ENCODE data around the gene SETBP1. TPM values are rescaled to one million over a fixed set of nuclear protein-coding genes. Genes with fewer than 3 reads are reported as not detected.

Gene SETBP1
- total and polyA plus RNA-seq, 2 of the 8 experiments (the other 6 are each of a cell fraction or from before 2014, with no cell fraction given): 2.0 to 6.5 TPM

- no peak overlapping the region for H4K8ac ChIP-seq (ENCODE audit: extremely low read depth, insufficient read depth, low read length)
- H3K18ac ChIP-seq (ENCODE audit: extremely low read depth, low read length): no peak overlapping the region
- H4K91ac ChIP-seq (replicated peaks; ENCODE audit: insufficient read length, low read length): no peak overlapping the region
- H3K79me1 ChIP-seq (ENCODE audit: low read depth, low read length): no peaks in the 10 kb centered on the region
- no peak overlapping the region for H4K5ac ChIP-seq (ENCODE audit: insufficient read length, low read depth, low read length)
- H3K36me3 ChIP-seq (ENCODE audit: control insufficient read depth in 2 of 4, insufficient read depth in 4 of 4, low read length in 3 of 4): no peaks in the 10 kb centered on the region
- H2BK12ac ChIP-seq (ENCODE audit: low read depth, low read length): no peak overlapping the region
- no peaks in the 10 kb centered on the region for H3K9me3 ChIP-seq (ENCODE audit: insufficient read depth in 2 of 2, low read depth in 1 of 2, low read length in 1 of 2)
- no peaks in the 10 kb centered on the region for H3K4me1 ChIP-seq (replicated peaks in 1 of 4; ENCODE audit: control insufficient read depth in 3 of 4, insufficient read depth in 4 of 4, low read length in 3 of 4)
- no peak overlapping the region for H3K27ac ChIP-seq (ENCODE audit: low read depth, low read length)
- H3K9ac ChIP-seq (replicated peaks in 1 of 4; ENCODE audit: extremely low read depth in 1 of 4, low read depth in 3 of 4, low read length in 3 of 4): no peak overlapping the region
- DNase-seq (ENCODE audit: low read depth in 1 of 2, low spot score in 2 of 2) (no peak), FAIRE-seq (no peak)
- no peaks in the 10 kb centered on the region for H3K79me2 ChIP-seq (ENCODE audit: control insufficient read depth in 1 of 2, insufficient read depth in 2 of 2, low read length in 2 of 2)
- no peak overlapping the region for H3K4me2 ChIP-seq (ENCODE audit: insufficient read depth in 1 of 2, low read depth in 2 of 2, low read length in 2 of 2)
- H2BK20ac ChIP-seq (ENCODE audit: low read length): no peak overlapping the region
- no peak overlapping the region for H3K56ac ChIP-seq (replicated peaks; ENCODE audit: insufficient read length, low read depth, low read length)
- H2AK5ac ChIP-seq (ENCODE audit: low read depth, low read length): no peak overlapping the region
- H2BK15ac ChIP-seq (ENCODE audit: low read length): no peak overlapping the region
- no peak overlapping the region for H3K23ac ChIP-seq (ENCODE audit: insufficient read length)
- POLR2A ChIA-PET (ENCODE audit: partially characterized antibody): no interaction called here
- no peaks in the 10 kb centered on the region for H3K23me2 ChIP-seq (ENCODE audit: low read depth, low read length)
- no peak overlapping the region for H2BK120ac ChIP-seq (replicated peaks; ENCODE audit: low read depth, low read length)
- CTCF ChIA-PET (ENCODE audit: partially characterized antibody): no interaction called here
- H3K4me3 ChIP-seq (ENCODE audit: extremely low read depth in 1 of 4, insufficient read depth in 2 of 4, low read depth in 3 of 4, low read length in 4 of 4): no peak overlapping the region
- TF ChIP-seq ASH2L (IDR thresholded peaks at IDR 0.05; ENCODE audit: low read length) (no peak), JUND (IDR thresholded peaks at IDR 0.05; ENCODE audit: low read length) (no peak), GABPA (IDR thresholded peaks at IDR 0.05; ENCODE audit: borderline replicate concordance, insufficient read depth, low read length) (no peak), EGR1 (IDR thresholded peaks at IDR 0.05; ENCODE audit: borderline replicate concordance, low read depth, low read length) (no peak), GTF2F1 (IDR thresholded peaks at IDR 0.05; ENCODE audit: borderline replicate concordance, low read depth, low read length) (no peak), HDAC2 (IDR thresholded peaks at IDR 0.05; ENCODE audit: borderline replicate concordance in 1 of 2, low read depth in 2 of 2, low read length in 2 of 2) (no peak), CTBP2 (IDR thresholded peaks at IDR 0.05; ENCODE audit: borderline replicate concordance, insufficient read depth, insufficient read length, low read length) (no peak), CBX5 (IDR thresholded peaks at IDR 0.05; ENCODE audit: low read depth, low read length) (no peak)
- no peak overlapping the region for H3K4ac ChIP-seq (replicated peaks; ENCODE audit: insufficient read length, low read depth, low read length)
- H3K27me3 ChIP-seq (replicated peaks in 1 of 4; ENCODE audit: control insufficient read depth in 3 of 4, extremely low read depth in 1 of 4, insufficient read depth in 3 of 4, low read length in 3 of 4): no peaks in the 10 kb centered on the region
- no peak overlapping the region for H2AFZ ChIP-seq (ENCODE audit: low read length)
- H3K14ac ChIP-seq (ENCODE audit: insufficient read length): no peak overlapping the region
- H2BK5ac ChIP-seq (ENCODE audit: low read depth, low read length): no peak overlapping the region
- no peaks in the 10 kb centered on the region for H4K20me1 ChIP-seq (replicated peaks in 1 of 2; ENCODE audit: control insufficient read depth in 1 of 2, insufficient read depth in 2 of 2, low read length in 2 of 2)
These were observed 178.6 kb downstream of the SETBP1 start for GRCh38 chr18:44859263-44859662.

Data from H1 (cell line).